GM18858 (cell line): ENCODE data around the gene ACER3.
"Not testable (repeated sequence)": the region's sequence is repeated elsewhere in the genome, so short reads cannot be mapped to it uniquely, and the experiment has no call there.

ENCODE experiments used
- ATAC-seq: cut with Tn5 transposase; IDR thresholded peaks from one replicate; pipeline ENCODE4 v1.9.1; 2021; ENCODE audit not compliant: unreplicated experiment

ACER3 gene

DNA sequence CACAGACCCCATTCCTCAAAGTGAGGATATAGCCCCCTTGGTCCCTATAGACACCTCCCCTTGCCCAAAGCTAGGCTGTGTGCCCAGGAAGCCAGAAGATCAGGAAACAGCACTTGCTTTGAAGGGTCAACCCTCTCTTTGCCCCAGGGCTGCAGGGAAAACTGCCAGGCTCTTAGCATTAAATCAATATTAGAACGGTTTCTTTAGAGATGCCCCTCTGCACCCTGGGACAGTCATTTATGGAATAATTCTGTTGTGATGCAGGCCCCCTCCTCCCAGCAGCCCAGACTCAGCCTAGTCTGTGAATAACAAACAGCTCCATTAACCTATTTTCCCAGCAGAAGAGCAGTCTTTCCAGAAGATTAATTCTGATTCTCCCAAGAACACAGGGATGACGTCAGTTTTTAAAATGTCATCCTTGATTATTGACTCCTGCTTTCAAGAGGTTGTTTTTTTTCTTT, 194.4 kb downstream of the ACER3 start:
- ATAC-seq = no peak

GRCh38 chr11:77055913-77056312, 195.2 kb downstream of the ACER3 start:
- no peak for ATAC-seq

DNA sequence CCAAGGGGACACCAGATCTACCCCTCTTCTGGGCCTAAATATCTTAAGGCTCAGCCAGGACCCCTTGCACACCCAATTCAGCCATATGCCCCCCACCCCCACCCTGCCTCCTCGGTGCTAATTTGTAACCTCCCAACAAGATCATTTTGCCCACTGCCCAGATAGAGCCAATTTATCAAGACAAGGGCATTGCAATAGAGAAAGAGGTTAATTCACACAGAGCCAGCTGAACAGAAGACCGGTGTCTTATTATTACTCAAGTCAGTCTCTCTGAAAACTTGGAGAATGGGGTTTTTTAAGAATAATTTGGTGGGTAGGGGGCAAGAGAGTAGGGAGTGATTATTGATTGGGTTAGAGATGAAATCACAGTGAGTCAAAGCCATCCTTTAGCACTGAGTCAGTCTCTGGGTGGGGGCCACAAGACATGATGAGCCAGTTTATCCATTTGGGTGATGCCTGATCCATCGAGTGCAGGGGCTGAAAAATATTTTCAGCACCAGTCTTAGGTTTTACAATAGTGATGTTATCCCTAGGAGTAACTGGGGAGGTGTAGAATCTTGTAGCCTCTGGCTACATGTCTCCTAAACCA, 196.2 kb downstream of the ACER3 start:
- ATAC-seq = no peak

- ATAC-seq = no peak
Observed at GRCh38 chr11:77057938-77058474, 197.3 kb downstream of the ACER3 start.

DNA sequence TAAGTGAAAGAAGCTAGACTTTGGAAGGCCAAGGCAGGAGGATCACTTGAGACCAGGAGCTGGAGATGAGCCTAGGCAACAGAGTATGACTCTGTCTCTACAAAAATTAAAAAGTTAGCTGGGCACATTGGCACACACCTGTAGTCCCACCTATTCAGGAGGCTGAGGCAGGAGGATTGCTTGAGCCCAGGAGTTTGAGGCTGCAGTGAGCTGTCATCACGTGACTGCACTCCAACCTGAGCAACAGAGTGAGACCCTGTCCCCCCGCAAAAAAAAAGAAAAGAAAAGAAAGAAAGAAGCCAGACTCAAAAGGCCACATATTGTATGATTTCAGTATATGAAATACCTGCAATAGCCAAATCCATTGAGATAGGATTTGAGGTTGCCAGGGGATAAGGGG, 198.2 kb downstream of the ACER3 start:
- no peak for ATAC-seq

GRCh38 chr11:77059806-77060205, 199.1 kb downstream of the ACER3 start:
- ATAC-seq = no peak

DNA sequence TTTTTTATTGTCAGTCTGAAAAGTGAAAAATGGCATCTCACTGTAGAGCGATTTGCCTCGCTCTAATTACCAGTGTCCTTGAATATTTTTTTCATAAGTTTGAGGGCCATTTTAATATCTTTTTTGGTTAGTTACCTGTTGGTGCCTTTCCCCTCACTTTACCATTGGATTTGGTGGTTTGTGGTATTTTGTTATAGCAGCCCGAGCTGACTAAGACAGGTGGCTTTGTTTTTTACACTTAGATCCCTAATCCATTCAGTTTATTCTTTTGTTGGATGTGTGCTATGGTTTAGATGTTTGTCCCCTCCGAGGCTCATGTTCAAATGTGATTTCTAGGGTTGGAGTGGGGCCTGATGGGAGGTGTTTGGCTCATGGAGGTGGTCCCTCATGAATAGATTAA, 199.5 kb downstream of the ACER3 start:
- no peak for ATAC-seq

DNA sequence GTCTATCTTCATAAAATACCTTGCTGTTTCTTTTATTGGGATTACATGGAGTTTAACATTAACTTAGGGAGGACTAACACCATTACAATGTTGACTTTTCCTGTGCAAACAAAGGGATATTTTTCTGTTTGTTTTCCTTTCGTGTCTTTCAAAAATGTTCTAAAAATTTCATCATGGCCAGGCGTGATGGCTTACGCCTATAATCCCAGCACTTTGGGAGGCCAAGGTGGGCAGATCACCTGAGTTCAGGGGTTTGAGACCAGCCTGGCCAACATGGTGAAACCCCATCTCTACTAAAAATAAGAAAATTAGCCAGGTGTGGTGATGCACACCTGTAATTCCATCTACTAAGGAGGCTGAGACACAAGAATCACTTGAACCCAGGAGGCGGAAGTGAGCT, 200.5 kb downstream of the ACER3 start:
- not testable (repeated sequence) for ATAC-seq

- ATAC-seq = no peak
Observed at GRCh38 chr11:77062924-77063323, 202.2 kb downstream of the ACER3 start.

DNA sequence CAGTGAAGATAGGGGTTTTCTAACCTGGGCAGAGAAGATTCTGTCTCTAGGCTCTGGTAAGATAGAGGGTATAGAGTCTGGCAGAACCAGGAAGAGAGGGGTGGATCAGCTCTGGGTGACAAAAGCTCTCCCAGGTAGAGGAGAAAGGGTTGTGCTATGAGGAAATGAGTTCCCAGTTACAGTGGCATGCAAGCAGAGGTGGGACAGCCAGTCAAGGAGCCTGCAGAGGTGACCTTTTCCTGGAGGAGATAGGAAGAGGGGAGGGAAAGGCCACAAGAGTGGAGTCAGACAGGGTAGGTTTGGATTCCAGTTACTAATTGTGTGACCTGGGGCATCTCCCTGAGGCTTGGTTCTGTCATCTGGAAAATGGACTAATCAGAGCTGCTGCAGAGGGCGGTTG, 202.7 kb downstream of the ACER3 start:
- ATAC-seq = no peak

DNA sequence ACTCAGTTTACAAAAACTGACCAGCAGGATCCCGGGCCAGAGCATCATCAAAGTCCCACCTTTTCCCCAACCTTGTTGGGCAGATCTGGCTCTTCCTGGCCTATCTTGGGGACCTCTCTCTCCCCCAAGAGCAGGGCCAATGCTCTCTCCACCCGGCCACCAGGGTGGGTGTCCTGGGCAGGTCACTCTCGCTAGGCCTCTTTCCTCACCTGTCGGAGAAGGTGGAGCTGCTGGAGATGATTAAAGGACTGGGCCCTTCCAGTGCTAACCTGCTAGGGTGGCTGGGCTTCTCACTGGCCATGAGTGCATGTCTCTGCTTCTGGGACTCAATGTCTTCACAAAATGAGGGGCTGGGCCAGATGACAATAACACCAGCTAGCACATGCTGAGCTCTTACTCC, 203.1 kb downstream of the ACER3 start:
- no peak for ATAC-seq

DNA sequence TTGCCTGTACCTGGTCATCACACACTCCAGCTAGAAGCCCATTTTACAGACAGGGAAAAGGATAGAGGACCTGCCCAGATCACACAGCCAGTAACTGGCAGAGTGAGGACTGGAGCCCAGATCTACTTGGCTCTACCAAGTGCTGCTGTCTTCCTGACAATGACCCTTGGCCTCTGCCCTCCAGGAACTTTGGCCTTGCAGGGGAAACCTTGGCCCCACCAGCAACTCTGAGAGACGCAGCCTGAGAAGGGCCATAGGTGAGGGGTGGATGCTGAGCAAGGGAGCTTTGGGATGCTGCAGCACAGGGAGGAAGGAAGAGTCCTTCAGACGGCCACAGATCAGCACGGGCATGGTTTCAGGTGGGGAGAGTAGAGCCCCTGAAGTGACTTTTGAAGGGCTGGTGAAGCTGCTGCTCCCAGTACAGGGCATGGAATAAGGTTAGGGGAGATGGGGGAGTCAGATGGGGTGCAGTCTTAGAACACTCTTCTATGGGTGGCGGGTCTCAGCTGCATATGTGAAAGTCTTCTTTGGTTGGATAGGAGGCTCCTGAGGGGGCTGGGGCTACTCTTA, 204.0 kb downstream of the ACER3 start:
- ATAC-seq = no peak

GRCh38 chr11:77065878-77066228, 205.1 kb downstream of the ACER3 start:
- no peak for ATAC-seq

GRCh38 chr11:77066229-77067042, 205.7 kb downstream of the ACER3 start, which contains the start of gene CAPN5:
Gene CAPN5, plus strand, starts transcription at chr11:77066971. Its CDS starts 17,916 bp downstream, at chr11:77084887.
- peak; percentile 85 for ATAC-seq

DNA sequence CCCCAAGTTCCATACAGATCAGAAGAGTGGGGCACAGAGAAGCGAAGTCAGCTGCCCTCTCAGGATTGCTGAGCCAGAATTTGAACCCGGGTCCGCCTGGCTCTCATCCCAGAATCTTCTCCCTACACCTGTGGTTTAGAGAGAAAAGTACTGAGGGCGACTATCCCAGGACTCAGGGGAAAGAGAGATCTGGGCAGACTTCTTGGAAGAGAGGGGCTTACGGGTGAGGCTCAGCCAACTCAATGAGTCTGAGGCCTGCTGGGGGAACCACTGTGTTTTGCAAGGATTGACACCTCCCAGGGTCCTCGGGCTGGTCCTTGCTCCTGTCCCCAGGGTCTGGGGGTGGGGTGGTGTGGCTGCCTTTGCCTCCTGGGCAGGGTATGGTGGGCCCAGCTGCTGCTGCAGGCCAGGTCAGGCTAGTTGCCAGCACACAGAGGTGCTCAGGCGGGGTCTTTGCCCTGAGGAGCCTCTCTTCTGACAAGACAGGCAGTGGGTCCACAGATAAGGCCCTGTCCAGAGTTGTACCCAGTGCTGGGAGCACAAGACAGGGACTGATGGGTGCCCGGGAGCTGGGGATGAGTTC, 207.2 kb downstream of the ACER3 start:
- no peak for ATAC-seq

GRCh38 chr11:77068457-77069335, 208.0 kb downstream of the ACER3 start:
- ATAC-seq = no peak

- ATAC-seq = no peak
Observed at GRCh38 chr11:77069336-77069968, 208.7 kb downstream of the ACER3 start.

DNA sequence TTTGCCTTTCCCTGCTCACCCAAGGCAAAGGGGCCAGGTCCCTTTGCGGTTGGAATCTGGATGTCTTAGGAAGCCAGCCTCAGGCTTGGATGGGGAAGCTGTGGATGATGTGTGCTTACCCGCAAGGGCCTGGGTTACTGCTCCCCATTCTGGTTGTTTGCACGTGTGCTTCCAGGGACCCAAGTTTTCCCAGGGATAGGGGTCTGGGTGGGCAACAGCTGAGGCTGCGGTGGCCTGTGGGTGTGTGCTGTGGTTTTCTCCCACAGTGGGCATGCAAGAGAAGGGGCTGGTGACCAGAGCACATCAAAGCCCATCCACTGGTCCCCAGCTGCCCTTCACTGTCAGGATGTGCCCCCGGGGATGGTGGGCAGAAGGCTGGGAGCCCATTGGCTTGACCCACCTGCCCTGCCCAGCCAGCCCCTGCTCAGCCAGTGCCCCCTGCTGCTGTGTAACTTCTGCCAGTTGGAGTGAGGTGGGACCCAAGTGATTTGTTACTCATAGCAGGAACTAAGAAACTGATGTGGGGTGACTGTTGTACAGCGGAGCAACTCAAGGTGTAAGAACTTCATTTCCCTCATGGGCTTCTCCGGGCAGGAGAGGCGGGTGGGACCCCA, 209.4 kb downstream of the ACER3 start:
- ATAC-seq = no peak

- ATAC-seq = no peak
Observed at GRCh38 chr11:77071077-77071476, 210.4 kb downstream of the ACER3 start.
